ENCODE measurements around the gene CACHD1. TPM values are rescaled to one million over a fixed set of nuclear protein-coding genes. Genes with fewer than 3 reads are reported as not detected.
A peak's percentile ranks its signal among the peaks of the same experiment; 100 is the strongest.

Gene CACHD1
- polyA plus RNA-seq, 1 of the 3 experiments (the other 2 are of a cell fraction): 2.2 TPM

GRCh38 chr1:64654519-64655341 lies 184.8 kb downstream of the CACHD1 start:
- Histone ChIP-seq H3K27ac (ENCODE audit: low read depth in 2 of 2, low read length in 1 of 2) (peak overlapping the region in 1 of 2 experiments; percentile 25; a peak in 1 of 4 replicates), H3K9ac (no peak overlapping the region), H3K4me3 (ENCODE audit: low read depth in 2 of 2, low read length in 1 of 2) (no peak overlapping the region), H3K79me2 (ENCODE audit: insufficient read depth) (no peaks in the 10 kb centered on the region), H3K36me3 (replicated peaks in 1 of 2; ENCODE audit: control insufficient read depth in 1 of 2, insufficient read depth in 2 of 2, low read length in 1 of 2) (peaks cover 3 to 41% of the 10 kb centered on the region in 2 experiments), H3K4me1 (ENCODE audit: control insufficient read depth in 1 of 2, insufficient read depth in 2 of 2, low read depth in 1 of 2, low read length in 1 of 2) (peaks cover 0 to 9% of the 10 kb centered on the region in 2 experiments; a peak in 3 of 4 replicates), H2AFZ (ENCODE audit: low read depth) (no peak overlapping the region), H3K4me2 (no peak overlapping the region), H3F3A (replicated peaks; ENCODE audit: insufficient read depth) (no peaks in the 10 kb centered on the region), H3K9me3 (no peaks in the 10 kb centered on the region), H3K9me2 (no peaks in the 10 kb centered on the region), H4K20me1 (ENCODE audit: insufficient read depth) (no peaks in the 10 kb centered on the region), H3K27me3 (ENCODE audit: insufficient read depth) (no peaks in the 10 kb centered on the region)
- POLR2A ChIA-PET: interaction anchor here (0.6 kb wide), 1 partner anchor 12 kb away, joined by 6 read pairs; no protein-coding TSS in a partner anchor
- TF ChIP-seq POLR2AphosphoS5 (IDR thresholded peaks at IDR 0.05; ENCODE audit: low read depth, low read length): no peak
- no peak for TF ChIP-seq MEF2A (IDR thresholded peaks at IDR 0.05; ENCODE audit: borderline replicate concordance, low read depth)
- no peak for TF ChIP-seq FOSL2 (IDR thresholded peaks at IDR 0.05; ENCODE audit: borderline replicate concordance, low read depth)
- peak; percentile 54 for TF ChIP-seq RAD21 (IDR thresholded peaks at IDR 0.05; ENCODE audit: low read length)
- TF ChIP-seq EZH2phosphoT487 (IDR thresholded peaks at IDR 0.05; ENCODE audit: borderline replicate concordance, low read depth): no peak
- no peak for TF ChIP-seq YY1 (IDR thresholded peaks at IDR 0.05; ENCODE audit: low read depth)
- 0 out of 2 replicates have a peak, but pooled peaks have one; percentile 20 for TF ChIP-seq SMC3 (IDR thresholded peaks at IDR 0.05; ENCODE audit: low read depth, low read length)
- TF ChIP-seq CTCF (IDR thresholded peaks at IDR 0.05): peak; percentile 35
- no peak for DNase-seq
- 81% methylated on average over 5 of the region's 5 CpGs for WGBS (ENCODE audit: low lambda C conversion rate)
- CTCF ChIA-PET: interaction anchor here (0.7 to 2.0 kb wide), 6 partner anchors 9 to 387 kb away, joined by 3 to 9 read pairs (median 3); no protein-coding TSS in a partner anchor

GRCh38 chr1:64655861-64656260 lies 185.9 kb downstream of the CACHD1 start:
- H3K9me2 ChIP-seq: no peaks in the 10 kb centered on the region
- no peaks in the 10 kb centered on the region for H3K9me3 ChIP-seq
- H3K4me1 ChIP-seq (ENCODE audit: control insufficient read depth in 1 of 2, insufficient read depth in 2 of 2, low read depth in 1 of 2, low read length in 1 of 2): peaks cover 0 to 13% of the 10 kb centered on the region in 2 experiments; a peak in 3 of 4 replicates
- H3K79me2 ChIP-seq (ENCODE audit: insufficient read depth): no peaks in the 10 kb centered on the region
- H3K36me3 ChIP-seq (replicated peaks in 1 of 2; ENCODE audit: control insufficient read depth in 1 of 2, insufficient read depth in 2 of 2, low read length in 1 of 2): peaks cover 3 to 47% of the 10 kb centered on the region in 2 experiments
- no peaks in the 10 kb centered on the region for H3K27me3 ChIP-seq (ENCODE audit: insufficient read depth)
- H3K9ac ChIP-seq: no peak overlapping the region
- ChIA-PET POLR2A (no interaction called here), CTCF (no interaction called here)
- no peaks in the 10 kb centered on the region for H4K20me1 ChIP-seq (ENCODE audit: insufficient read depth)
- H3K4me2 ChIP-seq: no peak overlapping the region
- TF ChIP-seq MXI1 (IDR thresholded peaks at IDR 0.05; ENCODE audit: low read depth, low read length) (no peak), RCOR1 (IDR thresholded peaks at IDR 0.05; ENCODE audit: low read length) (0 out of 2 replicates have a peak, but pooled peaks have one; percentile 22), POLR2AphosphoS5 (IDR thresholded peaks at IDR 0.05; ENCODE audit: low read depth, low read length) (no peak), TAF1 (IDR thresholded peaks at IDR 0.05; ENCODE audit: borderline replicate concordance, low read depth, low read length) (no peak), JUND (IDR thresholded peaks at IDR 0.05) (no peak), EP300 (IDR thresholded peaks at IDR 0.05; ENCODE audit: borderline replicate concordance in 1 of 2, low read depth in 1 of 2, low read length in 1 of 2) (0 out of 4 replicates have a peak, but pooled peaks of 1 of the 2 experiments have one; percentile 8), RAD21 (IDR thresholded peaks at IDR 0.05; ENCODE audit: low read length) (peak; percentile 5; the same call in 1 of the 2 replicates), CHD2 (IDR thresholded peaks at IDR 0.05; ENCODE audit: low read length, partially characterized antibody) (no peak), GATA2 (CRISPR knock-in tag; IDR thresholded peaks at IDR 0.05) (peak; percentile 63; the same call in 1 of the 2 replicates), EZH2phosphoT487 (IDR thresholded peaks at IDR 0.05; ENCODE audit: borderline replicate concordance, low read depth) (no peak)
- DNase-seq: peak; percentile 29
- H3F3A ChIP-seq (replicated peaks; ENCODE audit: insufficient read depth): no peaks in the 10 kb centered on the region
- no peak overlapping the region for H2AFZ ChIP-seq (ENCODE audit: low read depth)
- peak overlapping the region in 1 of 2 experiments; percentile 51; a peak in 1 of 4 replicates for H3K27ac ChIP-seq (ENCODE audit: low read depth in 2 of 2, low read length in 1 of 2)
- H3K4me3 ChIP-seq (ENCODE audit: low read depth in 2 of 2, low read length in 1 of 2): no peak overlapping the region
- 29% methylated on average over 2 of the region's 2 CpGs for WGBS (ENCODE audit: low lambda C conversion rate)
